K562 (cell line): ENCODE measurements around the gene HIPK1. TPM values are rescaled to one million over a fixed set of nuclear protein-coding genes. Genes with fewer than 3 reads are reported as not detected.
A peak's percentile ranks its signal among the peaks of the same experiment; 100 is the strongest.

Experiments
- ATAC-seq: fragments of 200-7000 bp; cut with Tn5 transposase; 3 replicates; pipeline ENCODE4 v1.9.1; 2020; ENCODE audit warnings: moderate library complexity
- BruUV-seq: library from RNA; stranded (reverse); fragments of 400-500 nt; replicated peaks from 2 replicates; lab custom pipeline; 2021; lab: Mats Ljungman, UMichigan
- CTCF ChIA-PET: fragments of 300-600 bp; formaldehyde crosslinking; extraction: SDS; loops from one replicate; lab custom pipeline; 2021; ENCODE audit warnings: low intra/inter-chr PET ratio; lab: Yijun Ruan, JAX
- POLR2A ChIA-PET: fragments of 300-600, 350-650 bp; sonication (Branson Sonifier 250); formaldehyde crosslinking; extraction: SDS; loops from one replicate; lab custom pipeline; 2021; ENCODE audit warnings: antibody characterized with exemption, inconsistent platforms; lab: Yijun Ruan, JAX
- DNase-seq, 4 experiments: peaks; one replicate each; pipeline versions ENCODE4 v3.0.0 to v3.0.0-alpha.2; 2011 to 2018; ENCODE audit warnings: low spot score in 3 of 4, mixed read lengths in 3 of 4; ENCODE audit errors: extremely low read depth in 1 of 4
- FAIRE-seq: peaks from 2 replicates; lab custom pipeline; 2011; peaks lifted over from hg19 to GRCh38; lab: Jason Lieb, UNC
- H2AFZ ChIP-seq: 2 replicates; pipeline ENCODE4 v1.6.0; 2011; ENCODE audit warnings: low read depth, low read length, control low read depth, inconsistent platforms
- H3K27ac ChIP-seq: fragments of 200-600 bp; 3 replicates; pipeline ENCODE4 v1.8.0; 2011; ENCODE audit warnings: low read depth, mild to moderate bottlenecking, control low read depth, inconsistent platforms, low read length, moderate library complexity, mixed read lengths; ENCODE audit errors: extremely low read depth
- H3K27me3 ChIP-seq, 2 experiments: fragments of 300-600 bp in 1 of 2; 2 replicates in 1 of 2; 3 replicates in 1 of 2; pipeline versions ENCODE4 v1.6.0 to v1.8.0; 2011; ENCODE audit warnings: inconsistent platforms in 2 of 2, low read length in 2 of 2, mild to moderate bottlenecking in 1 of 2, mixed read lengths in 1 of 2, moderate library complexity in 1 of 2; ENCODE audit not compliant: control insufficient read depth in 2 of 2, insufficient read depth in 2 of 2
- H3K36me3 ChIP-seq: fragments of 300-600 bp; 3 replicates; pipeline ENCODE4 v1.8.0; 2011; ENCODE audit warnings: mild to moderate bottlenecking, low read length, inconsistent platforms; ENCODE audit not compliant: control insufficient read depth, insufficient read depth
- H3K4me1 ChIP-seq, 2 experiments: fragments of 200-600 bp in 1 of 2; replicated peaks in 1 of 2; 2 replicates in 1 of 2; 3 replicates in 1 of 2; pipeline versions ENCODE4 v1.5.1 to v1.8.0; 2011; ENCODE audit warnings: inconsistent platforms in 2 of 2, low read length in 2 of 2, mild to moderate bottlenecking in 1 of 2, mixed read lengths in 1 of 2, moderate library complexity in 1 of 2; ENCODE audit not compliant: control insufficient read depth in 2 of 2, insufficient read depth in 2 of 2
- H3K4me2 ChIP-seq: 2 replicates; pipeline ENCODE4 v1.6.1; 2011; ENCODE audit warnings: low read length, control low read depth, inconsistent platforms, mixed read lengths; ENCODE audit not compliant: insufficient read depth
- H3K4me3 ChIP-seq: fragments of 200-600 bp; sonication (generic), shearing (Covaris generic); 2 replicates; pipeline ENCODE4 v1.5.1; 2016; ENCODE audit warnings: control low read depth, inconsistent platforms
- H3K79me2 ChIP-seq: fragments of 200-600 bp; 3 replicates; pipeline ENCODE4 v1.8.0; 2011; ENCODE audit warnings: low read length, inconsistent platforms; ENCODE audit not compliant: control insufficient read depth, insufficient read depth
- H3K9ac ChIP-seq, 2 experiments: 2 replicates each; pipeline versions ENCODE4 v1.6.0 to v1.6.1; 2011; ENCODE audit warnings: low read depth in 2 of 2, low read length in 2 of 2, control low read depth in 1 of 2, inconsistent platforms in 1 of 2, mild to moderate bottlenecking in 1 of 2, mixed read lengths in 1 of 2; ENCODE audit not compliant: insufficient read depth in 1 of 2
- H3K9me1 ChIP-seq: one replicate; pipeline ENCODE4 v1.6.0; 2011; ENCODE audit warnings: inconsistent platforms, mild to moderate bottlenecking, low read length, moderate library complexity; ENCODE audit not compliant: control insufficient read depth, insufficient read depth
- H3K9me3 ChIP-seq: replicated peaks from 2 replicates; pipeline ENCODE4 v1.5.1; 2011; ENCODE audit warnings: low read depth, low read length, inconsistent platforms; ENCODE audit not compliant: control insufficient read depth, insufficient read depth
- H4K20me1 ChIP-seq: replicated peaks from 2 replicates; pipeline ENCODE4 v1.6.1; 2011; ENCODE audit warnings: low read length, inconsistent platforms, mixed read lengths; ENCODE audit not compliant: control insufficient read depth, insufficient read depth
- C11orf30 ChIP-seq: fragments of 450-650 bp; IDR thresholded peaks from 2 replicates; pipeline ENCODE4 v1.6.1; 2016; ENCODE audit warnings: low read depth, mild to moderate bottlenecking
- MAFF ChIP-seq: IDR thresholded peaks from 2 replicates; pipeline ENCODE4 v1.6.1; 2012; ENCODE audit warnings: low read length, improper control_type of control experiment
- MAFK ChIP-seq: IDR thresholded peaks from 2 replicates; pipeline ENCODE4 v1.6.1; 2011; ENCODE audit warnings: low read length, improper control_type of control experiment
- NCOA2 ChIP-seq, 2 experiments: fragments of 450-650 bp; IDR thresholded peaks; 2 replicates each; pipeline ENCODE4 v1.6.1; 2018; ENCODE audit warnings: mild to moderate bottlenecking in 2 of 2, moderate library complexity in 1 of 2; ENCODE audit not compliant: partially characterized antibody in 2 of 2
- NCOR1 ChIP-seq: fragments of 450-650 bp; IDR thresholded peaks from 2 replicates; pipeline ENCODE4 v1.6.1; 2016; ENCODE audit warnings: mild to moderate bottlenecking, moderate library complexity
- ZNF316 ChIP-seq: fragments of 450-650 bp; IDR thresholded peaks from 2 replicates; pipeline ENCODE4 v1.6.1; 2016
- WGBS: fragments of 100-300 bp; shearing (Covaris generic); methylation state at CpG from one replicate; pipeline ENCODE4 v1.1.6; 2016; ENCODE audit warnings: low coverage, mixed read lengths; ENCODE audit not compliant: insufficient coverage; ENCODE audit errors: missing lambda C conversion rate; 5-methylcytosine and 5-hydroxymethylcytosine counted together
- in situ Hi-C: fragments of 300-500 bp; cut with MboI; formaldehyde crosslinking; loops from 4 replicates; pipeline ENCODE4 v1.15.0; 2018; ENCODE audit warnings: inconsistent platforms, mixed read lengths
- intact Hi-C: fragments of 100-400 bp; cut with micrococcal nuclease; formaldehyde crosslinking; loops from 2 replicates; pipeline ENCODE4 v1.14.2; 2022
- polyA plus RNA-seq, 8 experiments: library from polyadenylated mRNA; depleted of rRNA in 4 of 8; stranded (reverse) in 5 of 8; unstranded in 3 of 8; fragments of >200 nt; fragmentation: Nextera tagmentation in 2 of 8; fragmentation: Illumina TruSeq in 1 of 8; extraction: Ambion mirVana in 2 of 8; extraction: Trizol in 1 of 8; gene quantifications; 2 replicates each; pipeline versions ENCODE4 v1.2.1 to v1.2.3, GENCODE V29; 2011 to 2014; ENCODE audit warnings: inconsistent platforms in 1 of 8, missing spikeins in 1 of 8
- total RNA-seq, 7 experiments: library from RNA; depleted of rRNA in 6 of 7; stranded (reverse); fragments of >200 nt in 6 of 7; fragmentation: Illumina TruSeq in 2 of 7; extraction: Trizol in 2 of 7; gene quantifications; 2 replicates each; pipeline versions ENCODE4 v1.2.1 to v1.2.3, GENCODE V29; 2011 to 2021; ENCODE audit warnings: low replicate concordance in 1 of 7
- TF ChIP-seq, protein P1 (sequence below), 3 experiments: fragments of 200-800 bp in 1 of 3; fragments of 250-450 bp in 1 of 3; fragments of 450-650 bp in 1 of 3; sonication (Bioruptor Pico) in 1 of 3; sonication (Bioruptor generic) in 1 of 3; formaldehyde crosslinking in 1 of 3; IDR thresholded peaks; 2 replicates each; pipeline versions ENCODE4 v1.6.1 to v1.8.0; 2016 to 2022; ENCODE audit warnings: mild to moderate bottlenecking in 2 of 3, missing genetic modification characterization in 2 of 3, missing compliant biosample characterization in 1 of 3, moderate library complexity in 1 of 3

The HIPK1 gene
- total and polyA plus RNA-seq, 9 of the 15 experiments (the other 6 are each of a cell fraction or from before 2014, with no cell fraction given): 10.0 to 57.9 (median 29.6) TPM

DNA sequence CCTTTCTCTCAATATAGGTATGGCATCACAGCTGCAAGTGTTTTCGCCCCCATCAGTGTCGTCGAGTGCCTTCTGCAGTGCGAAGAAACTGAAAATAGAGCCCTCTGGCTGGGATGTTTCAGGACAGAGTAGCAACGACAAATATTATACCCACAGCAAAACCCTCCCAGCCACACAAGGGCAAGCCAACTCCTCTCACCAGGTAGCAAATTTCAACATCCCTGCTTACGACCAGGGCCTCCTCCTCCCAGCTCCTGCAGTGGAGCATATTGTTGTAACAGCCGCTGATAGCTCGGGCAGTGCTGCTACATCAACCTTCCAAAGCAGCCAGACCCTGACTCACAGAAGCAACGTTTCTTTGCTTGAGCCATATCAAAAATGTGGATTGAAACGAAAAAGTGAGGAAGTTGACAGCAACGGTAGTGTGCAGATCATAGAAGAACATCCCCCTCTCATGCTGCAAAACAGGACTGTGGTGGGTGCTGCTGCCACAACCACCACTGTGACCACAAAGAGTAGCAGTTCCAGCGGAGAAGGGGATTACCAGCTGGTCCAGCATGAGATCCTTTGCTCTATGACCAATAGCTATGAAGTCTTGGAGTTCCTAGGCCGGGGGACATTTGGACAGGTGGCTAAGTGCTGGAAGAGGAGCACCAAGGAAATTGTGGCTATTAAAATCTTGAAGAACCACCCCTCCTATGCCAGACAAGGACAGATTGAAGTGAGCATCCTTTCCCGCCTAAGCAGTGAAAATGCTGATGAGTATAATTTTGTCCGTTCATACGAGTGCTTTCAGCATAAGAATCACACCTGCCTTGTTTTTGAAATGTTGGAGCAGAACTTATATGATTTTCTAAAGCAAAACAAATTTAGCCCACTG lies 11.5 kb downstream of the HIPK1 start:
- intact Hi-C loops: no loop called here
- Histone ChIP-seq H3K9me1 (no peaks in the 10 kb centered on the region), H4K20me1 (peaks cover 16% of the 10 kb centered on the region; the same call in 1 of the 2 replicates), H3K4me2 (no peak overlapping the region), H3K27me3 (no peaks in the 10 kb centered on the region), H3K9me3 (no peaks in the 10 kb centered on the region), H3K9ac (no peak overlapping the region; a peak in 1 of 4 replicates), H3K79me2 (peaks cover 92% of the 10 kb centered on the region), H2AFZ (no peak overlapping the region), H3K27ac (no peak overlapping the region), H3K4me1 (peaks cover 9 to 10% of the 10 kb centered on the region in 2 experiments; a peak in 3 of 5 replicates), H3K4me3 (no peak overlapping the region), H3K36me3 (peaks cover 51% of the 10 kb centered on the region)
- FAIRE-seq (no peak), DNase-seq (no peak), ATAC-seq (no peak; the same call in 2 of the 3 replicates)
- BruUV-seq: no TSS peak
- ChIA-PET POLR2A (interaction anchor here (0.6 to 7.3 kb wide), 4 partner anchors 11 to 1893 kb away, joined by 3 to 61 read pairs (median 8); partner anchors contain the start of gene HIPK1), CTCF (no interaction called here)
- 88% methylated on average over 16 of the region's 16 CpGs for WGBS
- in situ Hi-C loops: no loop called here
- TF ChIP-seq, protein P1, sequence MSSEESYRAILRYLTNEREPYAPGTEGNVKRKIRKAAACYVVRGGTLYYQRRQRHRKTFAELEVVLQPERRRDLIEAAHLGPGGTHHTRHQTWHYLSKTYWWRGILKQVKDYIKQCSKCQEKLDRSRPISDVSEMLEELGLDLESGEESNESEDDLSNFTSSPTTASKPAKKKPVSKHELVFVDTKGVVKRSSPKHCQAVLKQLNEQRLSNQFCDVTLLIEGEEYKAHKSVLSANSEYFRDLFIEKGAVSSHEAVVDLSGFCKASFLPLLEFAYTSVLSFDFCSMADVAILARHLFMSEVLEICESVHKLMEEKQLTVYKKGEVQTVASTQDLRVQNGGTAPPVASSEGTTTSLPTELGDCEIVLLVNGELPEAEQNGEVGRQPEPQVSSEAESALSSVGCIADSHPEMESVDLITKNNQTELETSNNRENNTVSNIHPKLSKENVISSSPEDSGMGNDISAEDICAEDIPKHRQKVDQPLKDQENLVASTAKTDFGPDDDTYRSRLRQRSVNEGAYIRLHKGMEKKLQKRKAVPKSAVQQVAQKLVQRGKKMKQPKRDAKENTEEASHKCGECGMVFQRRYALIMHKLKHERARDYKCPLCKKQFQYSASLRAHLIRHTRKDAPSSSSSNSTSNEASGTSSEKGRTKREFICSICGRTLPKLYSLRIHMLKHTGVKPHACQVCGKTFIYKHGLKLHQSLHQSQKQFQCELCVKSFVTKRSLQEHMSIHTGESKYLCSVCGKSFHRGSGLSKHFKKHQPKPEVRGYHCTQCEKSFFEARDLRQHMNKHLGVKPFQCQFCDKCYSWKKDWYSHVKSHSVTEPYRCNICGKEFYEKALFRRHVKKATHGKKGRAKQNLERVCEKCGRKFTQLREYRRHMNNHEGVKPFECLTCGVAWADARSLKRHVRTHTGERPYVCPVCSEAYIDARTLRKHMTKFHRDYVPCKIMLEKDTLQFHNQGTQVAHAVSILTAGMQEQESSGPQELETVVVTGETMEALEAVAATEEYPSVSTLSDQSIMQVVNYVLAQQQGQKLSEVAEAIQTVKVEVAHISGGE (CRISPR knock-in tag; IDR thresholded peaks at IDR 0.05): 0 out of 6 replicates have a peak, but pooled peaks of 1 of the 3 experiments have one; percentile 28
- TF ChIP-seq C11orf30 (peak; percentile 69), ZNF316 (peak; percentile 80), MAFK (peak; percentile 17; the same call in 1 of the 2 replicates), MAFF (peak; percentile 34; the same call in 1 of the 2 replicates), NCOA2 (IDR thresholded peaks at IDR 0.05; ENCODE audit: partially characterized antibody in 2 of 2) (no peak), NCOR1 (no peak)
